ENCODE measurements around the gene SSH3.
"Not testable (repeated sequence)": the region's sequence is repeated elsewhere in the genome, so short reads cannot be mapped to it uniquely, and the experiment has no call there.

Gene SSH3

DNA sequence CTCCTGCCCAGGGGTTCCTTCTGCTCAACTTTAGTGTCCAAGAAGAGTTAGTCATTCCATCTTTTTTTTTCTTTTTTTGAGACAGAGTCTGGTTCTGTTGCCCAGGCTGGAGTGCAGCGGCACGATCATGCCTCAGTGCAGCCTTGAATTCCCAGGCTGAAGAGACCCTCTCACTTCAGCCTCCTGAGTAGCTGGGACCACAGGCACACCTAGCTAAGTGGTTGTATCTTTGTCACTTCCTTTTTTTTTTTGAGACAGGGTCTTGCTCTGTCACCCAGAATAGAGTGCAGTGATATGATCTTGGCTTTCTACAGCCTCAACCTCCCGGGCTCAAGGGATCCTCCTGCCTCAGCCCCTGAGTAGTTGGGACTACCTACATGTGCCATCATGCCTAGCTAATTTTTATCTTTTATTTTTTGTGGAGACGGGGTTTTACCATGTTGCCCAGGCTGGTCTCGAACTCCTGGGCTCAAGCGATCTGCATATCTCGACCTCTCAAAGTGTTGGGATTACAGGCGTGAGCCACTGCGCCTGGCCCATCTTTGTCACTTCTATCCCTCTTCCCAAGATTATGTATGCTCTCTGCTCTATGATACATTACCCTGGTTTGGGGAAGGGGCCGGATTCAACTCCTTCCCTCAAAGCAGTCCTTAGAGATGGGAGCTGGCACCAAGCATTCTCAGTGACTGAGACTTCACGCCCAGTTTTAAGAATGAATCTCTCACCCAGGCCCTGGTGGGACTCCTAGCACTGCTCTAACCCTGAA lies 10.0 kb downstream of the SSH3 start:
- TF ChIP-seq, protein P1, sequence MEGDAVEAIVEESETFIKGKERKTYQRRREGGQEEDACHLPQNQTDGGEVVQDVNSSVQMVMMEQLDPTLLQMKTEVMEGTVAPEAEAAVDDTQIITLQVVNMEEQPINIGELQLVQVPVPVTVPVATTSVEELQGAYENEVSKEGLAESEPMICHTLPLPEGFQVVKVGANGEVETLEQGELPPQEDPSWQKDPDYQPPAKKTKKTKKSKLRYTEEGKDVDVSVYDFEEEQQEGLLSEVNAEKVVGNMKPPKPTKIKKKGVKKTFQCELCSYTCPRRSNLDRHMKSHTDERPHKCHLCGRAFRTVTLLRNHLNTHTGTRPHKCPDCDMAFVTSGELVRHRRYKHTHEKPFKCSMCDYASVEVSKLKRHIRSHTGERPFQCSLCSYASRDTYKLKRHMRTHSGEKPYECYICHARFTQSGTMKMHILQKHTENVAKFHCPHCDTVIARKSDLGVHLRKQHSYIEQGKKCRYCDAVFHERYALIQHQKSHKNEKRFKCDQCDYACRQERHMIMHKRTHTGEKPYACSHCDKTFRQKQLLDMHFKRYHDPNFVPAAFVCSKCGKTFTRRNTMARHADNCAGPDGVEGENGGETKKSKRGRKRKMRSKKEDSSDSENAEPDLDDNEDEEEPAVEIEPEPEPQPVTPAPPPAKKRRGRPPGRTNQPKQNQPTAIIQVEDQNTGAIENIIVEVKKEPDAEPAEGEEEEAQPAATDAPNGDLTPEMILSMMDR (IDR thresholded peaks at IDR 0.05; ENCODE audit: low read depth, low read length, missing control alignments) = no peak
- H3K4me3 ChIP-seq (replicated peaks; ENCODE audit: low read depth, low read length) = no peak overlapping the region
- no peak for DNase-seq (ENCODE audit: extremely low read depth, low read depth)

DNA sequence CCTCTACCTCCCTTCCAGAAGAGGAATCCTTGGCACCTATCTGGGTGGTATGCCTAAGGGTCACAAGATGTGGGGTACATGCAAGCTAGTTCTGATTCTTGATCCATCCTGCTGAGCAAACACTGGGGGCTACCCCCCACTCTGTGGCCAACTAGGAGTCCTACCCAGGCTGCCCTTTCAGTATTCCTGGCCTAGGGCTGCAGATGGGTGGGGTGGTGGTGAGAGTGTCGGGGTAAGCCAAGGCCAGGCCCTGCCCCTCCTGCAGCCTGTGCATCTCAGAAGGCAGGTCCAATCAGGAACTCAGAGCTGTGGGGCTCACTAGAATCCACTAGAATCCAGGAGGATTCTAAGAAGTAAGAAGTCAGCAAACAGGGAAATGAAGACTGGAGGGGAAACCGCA lies 10.9 kb downstream of the SSH3 start:
- TF ChIP-seq, protein P1 (IDR thresholded peaks at IDR 0.05; ENCODE audit: low read depth, low read length, missing control alignments) = no peak
- H3K4me3 ChIP-seq (replicated peaks; ENCODE audit: low read depth, low read length) = no peak overlapping the region

DNA sequence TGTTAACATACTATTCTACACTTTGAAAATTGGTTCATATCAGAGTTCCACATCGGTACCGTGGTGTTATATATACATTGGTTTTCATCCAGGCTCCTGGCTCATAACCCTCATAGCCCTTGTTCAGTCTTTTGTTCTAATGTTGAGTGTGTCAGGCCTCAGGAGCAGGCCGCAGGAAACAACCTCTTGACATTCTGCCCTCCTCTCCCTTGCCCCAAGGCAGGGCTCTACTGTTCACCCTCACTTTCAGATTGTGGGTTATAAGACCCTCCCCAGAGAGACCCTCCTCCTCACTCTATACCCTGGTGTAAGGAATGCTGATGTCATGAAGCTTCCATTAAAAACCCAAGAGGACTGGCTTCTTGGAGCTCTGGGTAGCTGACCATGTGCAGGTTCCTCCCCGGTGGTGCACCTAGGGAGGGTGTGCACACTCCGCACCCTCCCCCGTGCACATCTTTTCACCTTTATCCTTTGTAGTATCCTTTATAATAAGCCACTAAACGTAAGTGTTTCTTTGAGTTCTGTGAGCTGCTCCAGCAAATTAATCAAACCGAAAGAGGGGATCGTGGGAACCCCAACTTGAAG lies 12.1 kb downstream of the SSH3 start:
- DNase-seq (ENCODE audit: extremely low read depth, low read depth) = no peak
- H3K4me3 ChIP-seq (replicated peaks; ENCODE audit: low read depth, low read length) = no peak overlapping the region
- TF ChIP-seq, protein P1 (IDR thresholded peaks at IDR 0.05; ENCODE audit: low read depth, low read length, missing control alignments) = no peak

More for the DNA sequence above, 10.9 kb downstream of the SSH3 start:
- DNase-seq (ENCODE audit: extremely low read depth, low read depth) = no peak

DNA sequence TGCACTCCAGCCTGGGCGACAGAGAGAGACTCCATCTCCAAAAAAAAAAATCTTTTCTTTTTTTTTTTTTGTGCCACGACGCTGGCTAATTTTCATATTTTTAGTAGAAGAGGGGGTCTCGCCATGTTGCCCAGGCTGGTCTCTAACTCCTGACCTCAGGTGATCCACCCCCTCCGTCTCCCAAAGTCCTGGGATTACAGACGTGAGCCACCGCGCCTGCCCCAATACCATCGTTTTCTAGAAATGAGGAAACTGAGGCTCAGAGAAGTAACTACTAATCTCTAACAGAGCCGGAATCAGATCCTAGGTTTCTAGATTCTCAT lies 13.5 kb downstream of the SSH3 start:
- TF ChIP-seq, protein P1 (IDR thresholded peaks at IDR 0.05; ENCODE audit: low read depth, low read length, missing control alignments) = no peak
- no peak for DNase-seq (ENCODE audit: extremely low read depth, low read depth)
- H3K4me3 ChIP-seq (replicated peaks; ENCODE audit: low read depth, low read length) = peak overlapping the region; percentile 88

DNA sequence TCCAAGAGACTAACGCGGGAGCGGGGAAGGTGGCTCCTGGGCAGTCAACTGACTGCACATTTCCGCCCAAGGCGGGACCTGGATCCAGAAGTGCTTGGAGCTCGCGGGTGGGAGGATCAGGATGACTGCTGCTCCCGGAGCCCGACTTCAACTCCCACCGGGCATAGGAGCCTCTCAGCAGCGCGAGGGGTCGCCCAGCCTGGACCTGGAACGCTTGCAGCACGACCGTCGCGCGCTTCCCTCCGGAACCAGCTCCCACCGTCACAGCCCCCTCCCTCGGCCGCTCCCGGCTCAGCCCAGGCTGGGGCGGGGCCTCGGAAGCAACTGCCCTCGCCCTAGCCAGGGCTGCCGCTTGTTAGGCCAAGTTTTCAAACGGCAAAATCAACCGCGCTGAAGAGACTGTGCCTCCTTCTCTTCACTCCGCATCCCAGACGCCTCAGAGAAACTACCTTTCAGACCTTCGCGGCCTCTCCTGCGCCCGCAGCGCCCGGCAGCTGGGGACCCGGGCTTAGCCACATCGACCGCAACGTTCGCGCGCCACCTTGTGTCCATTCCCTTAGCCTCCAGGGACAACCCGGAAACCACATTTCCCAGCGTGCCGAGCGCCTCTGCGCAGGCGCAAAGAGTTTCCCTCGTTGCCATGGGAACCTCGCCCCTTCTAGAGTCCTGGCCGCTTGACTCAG lies 14.0 kb downstream of the SSH3 start:
- peak; percentile 87 for DNase-seq (ENCODE audit: extremely low read depth, low read depth)
- TF ChIP-seq, protein P1 (IDR thresholded peaks at IDR 0.05; ENCODE audit: low read depth, low read length, missing control alignments) = peak; percentile 89
- peak overlapping the region; percentile 88 for H3K4me3 ChIP-seq (replicated peaks; ENCODE audit: low read depth, low read length)

DNA sequence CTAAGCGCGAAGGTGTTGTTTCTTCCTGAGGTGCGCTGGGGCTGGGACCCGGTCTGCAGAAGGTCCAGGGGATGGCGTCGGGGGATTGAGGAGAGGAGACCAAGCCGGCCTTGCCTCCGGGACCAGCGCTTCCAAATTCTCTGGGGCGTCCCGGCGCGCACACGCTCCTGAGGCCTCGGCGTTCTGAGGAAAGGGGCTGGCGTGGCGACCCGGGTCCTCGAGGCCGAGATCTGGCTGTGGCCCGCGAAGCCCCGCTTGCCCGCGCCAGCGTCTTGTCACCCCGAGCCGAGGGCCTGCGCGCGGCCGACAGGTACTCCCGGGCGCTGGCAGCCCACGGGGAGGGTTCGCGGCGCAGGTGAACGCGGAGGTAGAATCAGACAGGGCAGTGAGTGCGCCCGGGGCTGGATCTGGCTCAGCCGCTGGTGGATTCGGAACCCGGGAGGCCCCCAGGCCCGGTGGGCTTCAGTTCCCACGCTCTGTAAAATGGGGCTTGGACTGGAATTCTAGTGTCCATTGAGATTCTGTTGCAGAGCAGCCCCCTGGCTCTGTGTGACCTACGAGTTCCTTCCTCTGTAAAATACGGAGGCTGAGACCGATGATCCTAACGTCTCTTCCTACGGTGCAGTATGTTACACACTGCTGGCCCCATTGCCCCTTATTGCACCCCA lies 14.7 kb downstream of the SSH3 start:
- TF ChIP-seq, protein P1 (IDR thresholded peaks at IDR 0.05; ENCODE audit: low read depth, low read length, missing control alignments) = no peak
- peak overlapping the region; percentile 88 for H3K4me3 ChIP-seq (replicated peaks; ENCODE audit: low read depth, low read length)
- DNase-seq (ENCODE audit: extremely low read depth, low read depth) = no peak

DNA sequence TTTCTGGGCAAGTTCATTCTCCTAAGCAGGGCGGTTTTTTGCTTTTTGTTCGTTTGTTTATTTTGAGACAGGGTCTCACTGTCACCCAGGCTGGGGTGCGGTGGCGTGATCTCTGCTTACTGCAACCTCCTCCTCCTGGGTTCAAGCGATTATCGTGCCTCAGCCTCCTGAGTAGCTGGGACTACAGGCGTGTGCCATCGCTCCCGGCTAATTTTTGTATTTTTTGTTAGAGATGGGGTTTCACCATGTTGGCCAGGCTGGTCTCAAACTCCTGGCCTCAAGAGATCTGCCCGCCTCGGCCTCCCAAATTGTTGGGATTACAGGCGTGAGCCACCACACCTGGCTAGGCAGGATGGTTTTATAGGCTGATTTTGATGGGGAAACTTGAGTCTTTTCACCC lies 15.5 kb downstream of the SSH3 start:
- H3K4me3 ChIP-seq (replicated peaks; ENCODE audit: low read depth, low read length) = peak overlapping the region; percentile 88; the same call in 1 of the 2 replicates
- not testable (repeated sequence) for DNase-seq (ENCODE audit: extremely low read depth, low read depth)
